Activated CD8-positive, alpha-beta memory T cell treated with anti-CD3 and anti-CD28 coated beads, Interleukin-2, amount 50 U/mL, for 1 hour (primary cell): Measurements from ENCODE around the gene RINT1.
"Not testable (repeated sequence)": the region's sequence is repeated elsewhere in the genome, so short reads cannot be mapped to it uniquely, and the experiment has no call there.

Experiments used
- DNase-seq: peaks from one replicate; pipeline ENCODE4 v3.0.0-alpha.2; 2020; ENCODE audit errors: extremely low read depth

Gene RINT1

GRCh38 chr7:105531792-105532671 lies at the start of gene RINT1:
TSS of gene RINT1 (plus strand) at chr7:105532201. CDS start at chr7:105532316, 115 bp downstream.
- peak; percentile 61 for DNase-seq

- DNase-seq = no peak
Measured at GRCh38 chr7:105487579-105488571, 44.1 kb upstream of the RINT1 start.

DNA sequence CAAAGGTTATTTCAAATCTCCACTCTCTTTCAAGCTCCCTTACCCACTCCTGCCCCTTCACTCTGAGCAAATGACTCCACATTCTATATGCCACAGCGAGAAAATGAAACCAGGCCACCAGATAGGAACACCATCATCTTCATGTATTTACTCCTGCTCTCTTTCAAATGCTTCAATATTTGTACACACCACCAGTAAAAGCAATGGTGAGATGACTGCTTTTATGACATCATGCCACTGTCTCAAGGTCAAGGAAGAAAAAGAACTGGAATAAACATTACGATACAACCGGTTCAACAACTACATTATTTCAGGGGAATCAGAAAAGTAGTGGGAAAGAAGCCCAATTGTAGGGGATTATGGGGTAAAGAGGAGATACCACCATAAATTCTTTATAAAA lies 42.6 kb upstream of the RINT1 start:
- DNase-seq = no peak

GRCh38 chr7:105493196-105493922 lies 38.6 kb upstream of the RINT1 start:
- no peak for DNase-seq

DNA sequence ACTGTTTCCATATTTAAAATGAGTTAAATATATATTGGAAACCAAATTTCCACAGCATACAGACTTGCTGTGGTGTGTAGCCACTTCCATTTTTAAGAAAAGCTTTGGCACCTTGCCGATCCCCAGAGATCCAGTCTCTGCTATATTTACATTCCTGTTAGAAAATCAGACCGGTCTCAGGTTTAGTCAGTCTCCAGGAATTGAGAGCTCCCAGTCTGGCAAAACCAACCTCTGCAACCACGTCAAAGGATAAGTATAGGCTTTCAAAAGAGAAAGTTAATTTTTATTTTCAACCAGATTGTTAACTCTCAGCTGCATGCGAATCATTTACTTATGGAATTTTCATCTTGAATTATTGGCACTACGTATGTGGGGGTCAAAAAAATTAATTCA lies 38.1 kb upstream of the RINT1 start:
- no peak for DNase-seq

DNA sequence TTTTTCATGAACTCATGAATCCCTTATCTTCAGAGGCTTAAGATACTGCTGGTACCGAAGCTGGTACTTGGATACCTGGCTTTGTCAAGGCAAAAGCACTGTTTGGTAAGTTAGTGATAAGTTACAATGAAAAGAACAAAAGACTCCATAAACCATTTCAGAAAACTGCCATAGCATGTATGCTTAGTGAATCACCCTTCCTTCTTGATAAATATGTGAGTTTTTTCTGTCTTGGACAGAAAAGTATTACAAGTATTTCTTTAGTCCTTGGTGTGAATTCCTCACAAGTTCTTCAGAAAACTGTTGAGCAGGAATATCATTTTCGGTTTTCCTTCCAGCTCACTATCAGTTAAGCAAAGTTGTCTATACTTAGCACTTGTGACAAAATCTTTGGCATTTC lies 35.5 kb upstream of the RINT1 start:
- DNase-seq = no peak

GRCh38 chr7:105497016-105497415 lies 35.0 kb upstream of the RINT1 start:
- no peak for DNase-seq

- DNase-seq = no peak
Measured at GRCh38 chr7:105502173-105502572, 29.8 kb upstream of the RINT1 start.

DNA sequence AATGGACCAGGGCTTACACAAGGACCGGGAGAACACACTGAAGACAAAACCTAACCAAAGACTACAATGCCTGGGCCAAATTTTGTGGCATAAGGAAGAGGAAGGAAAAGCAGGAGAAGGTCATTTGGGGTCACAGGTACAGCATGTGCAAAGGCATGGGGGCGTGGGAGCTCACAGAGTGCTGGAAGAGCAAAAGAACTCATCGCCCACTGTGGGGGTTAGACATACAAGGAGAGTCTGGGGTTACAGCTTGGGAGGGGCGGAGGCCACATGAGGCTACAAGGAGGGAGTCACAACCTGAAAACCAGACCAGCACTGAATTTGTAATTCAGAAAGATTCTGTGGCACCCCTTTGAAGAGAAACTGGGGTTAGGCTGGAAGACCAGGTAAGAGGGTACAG lies 19.6 kb upstream of the RINT1 start:
- no peak for DNase-seq

GRCh38 chr7:105512926-105513526 lies 19.0 kb upstream of the RINT1 start:
- DNase-seq = no peak

DNA sequence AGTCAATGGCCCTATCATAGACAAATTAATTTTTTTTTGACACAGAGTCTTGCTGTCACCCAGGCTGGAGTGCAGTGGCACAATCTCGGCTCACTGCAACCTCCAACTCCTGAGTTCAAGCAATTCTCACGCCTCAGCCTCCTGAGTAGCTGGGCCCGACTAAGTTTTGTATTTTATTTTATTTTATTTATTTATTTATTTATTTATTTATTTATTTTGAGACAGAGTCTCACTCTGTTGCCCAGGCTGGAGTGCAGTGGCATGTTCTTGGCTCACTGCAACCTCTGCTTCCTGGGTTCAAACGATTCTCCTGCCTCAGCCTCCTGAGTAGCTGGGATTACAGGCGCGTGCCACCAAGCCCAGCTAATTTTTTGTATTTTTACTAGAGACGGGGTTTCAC lies 16.4 kb upstream of the RINT1 start:
- DNase-seq = not testable (repeated sequence)

DNA sequence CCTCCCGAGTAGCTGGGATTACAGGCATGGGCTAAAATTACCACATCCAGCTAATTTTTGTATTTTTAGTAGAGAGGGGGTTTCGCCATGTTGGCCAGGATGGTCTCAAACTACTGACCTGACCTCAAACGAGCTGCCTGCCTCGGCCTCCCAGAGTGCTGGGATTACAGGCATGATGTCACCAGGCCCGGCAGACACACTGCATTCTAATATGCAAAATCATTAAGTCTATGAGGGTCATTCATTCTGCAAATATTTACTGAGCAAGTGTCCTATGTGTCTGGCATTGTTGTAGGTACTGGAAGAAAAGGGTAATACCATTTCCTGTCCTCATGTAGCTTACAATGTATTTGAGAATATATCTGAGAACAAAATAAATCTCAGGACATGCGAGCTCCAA lies 12.6 kb upstream of the RINT1 start:
- DNase-seq = no peak

DNA sequence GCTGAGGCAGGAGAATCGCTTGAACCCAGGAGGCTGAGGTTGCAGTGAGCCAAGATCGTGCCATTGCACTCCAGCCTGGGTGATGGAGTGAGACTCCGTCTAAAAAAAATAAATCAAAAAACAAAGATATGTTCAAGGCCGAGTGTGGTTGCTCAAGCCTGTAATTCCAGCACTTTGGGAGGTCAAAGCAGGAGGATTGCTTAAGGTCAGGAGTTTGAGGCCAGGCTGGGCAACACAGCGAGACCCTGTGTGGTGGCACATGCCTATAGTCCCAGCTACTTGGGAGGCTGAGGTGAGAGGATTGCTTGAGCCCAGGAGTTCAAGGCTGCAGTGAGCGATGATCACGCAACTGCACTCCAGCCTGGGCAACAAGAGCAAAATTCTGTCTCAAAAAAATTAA lies 11.4 kb upstream of the RINT1 start:
- not testable (repeated sequence) for DNase-seq

- no peak for DNase-seq
Measured at GRCh38 chr7:105521027-105521716, 10.8 kb upstream of the RINT1 start.

- peak; percentile 45 for DNase-seq
Measured at GRCh38 chr7:105521717-105522463, 10.1 kb upstream of the RINT1 start, which contains the start of gene PUS7. TSS of gene PUS7 (minus strand) at chr7:105522271. CDS start at chr7:105508512, 13,759 bp downstream.

- DNase-seq = not testable (repeated sequence)
Measured at GRCh38 chr7:105524423-105524822, 7.6 kb upstream of the RINT1 start.

GRCh38 chr7:105524840-105525239 lies 7.2 kb upstream of the RINT1 start:
- no peak for DNase-seq

DNA sequence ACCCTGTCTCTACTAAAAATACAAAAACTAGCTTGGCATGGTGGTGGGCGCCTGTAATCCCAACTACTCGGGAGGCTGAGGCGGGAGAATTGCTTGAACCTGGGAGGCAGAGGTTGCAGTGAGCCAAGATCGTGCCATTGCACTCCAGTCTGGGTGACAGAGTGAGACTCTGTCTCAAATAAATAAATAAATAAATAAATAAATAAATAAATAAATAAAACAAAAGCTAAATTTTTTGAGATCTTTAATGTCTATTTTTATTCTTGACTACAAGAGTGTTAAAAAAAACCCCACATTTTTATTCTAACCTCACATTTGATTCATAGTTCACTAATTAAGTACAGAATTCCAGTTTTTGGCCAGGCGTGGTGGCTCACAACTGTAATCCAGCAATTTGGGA lies 4.3 kb upstream of the RINT1 start:
- DNase-seq = not testable (repeated sequence)

DNA sequence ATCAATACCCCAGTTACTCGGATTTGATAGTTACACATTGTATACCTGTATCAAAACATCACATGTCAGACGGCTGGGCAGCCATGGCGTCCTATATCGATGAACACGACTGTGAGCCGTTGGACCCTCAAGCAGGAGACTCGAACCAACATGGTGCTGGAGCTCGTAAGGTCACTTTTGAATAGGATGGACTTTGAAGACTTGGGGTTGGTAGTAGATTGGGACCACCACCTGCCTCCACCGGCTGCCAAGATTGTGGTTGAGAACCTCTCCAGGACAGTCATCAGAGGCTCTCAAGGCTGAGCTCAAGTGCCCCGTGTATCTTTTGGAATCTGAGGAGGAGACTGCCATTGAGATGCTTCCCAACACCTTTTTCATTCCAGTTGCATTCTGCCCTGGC lies 1.9 kb upstream of the RINT1 start:
- no peak for DNase-seq

DNA sequence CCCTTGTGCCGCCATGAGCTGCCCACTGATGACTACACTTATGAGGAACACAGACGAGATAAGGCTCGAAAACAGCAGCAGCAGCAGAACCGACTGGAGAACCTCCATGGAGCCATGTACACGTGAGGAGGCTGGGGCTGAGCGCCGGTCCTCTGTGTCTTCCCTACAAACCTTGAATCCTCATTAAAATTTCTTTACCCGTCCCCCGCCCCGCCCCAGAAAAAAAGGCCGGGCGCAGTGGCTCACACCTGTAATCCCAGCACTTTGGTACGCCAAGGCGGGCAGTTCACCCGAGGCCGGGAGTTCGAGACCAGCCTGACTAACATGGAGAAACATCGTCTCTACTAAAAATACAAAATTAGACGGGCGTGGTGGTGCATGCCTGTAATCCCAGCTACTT lies 1.5 kb upstream of the RINT1 start:
- no peak for DNase-seq
